Peyer's patch (tissue), 4 donors: ENCODE measurements around the gene HDAC9. TPM values are rescaled to one million over a fixed set of nuclear protein-coding genes. Genes with fewer than 3 reads are reported as not detected.

ENCODE experiments used
- DNase-seq, 3 donors: peaks; one replicate each; pipeline ENCODE4 v3.0.0-alpha.2; 2017 to 2019
- H3K27ac ChIP-seq, 4 donors: fragments of 200-600 bp; sonication (generic); one replicate each; pipeline ENCODE4 v1.5.1; 2016 to 2019
- H3K27me3 ChIP-seq, 2 donors: fragments of 200-600 bp; sonication (generic); one replicate each; pipeline ENCODE4 v1.5.1; 2019
- H3K36me3 ChIP-seq, 3 donors: fragments of 200-600 bp; sonication (generic); one replicate each; pipeline ENCODE4 v1.5.1; 2016 to 2019
- H3K4me1 ChIP-seq, 4 donors: fragments of 200-600 bp; sonication (generic); one replicate each; pipeline ENCODE4 v1.5.1; 2016 to 2019
- H3K4me3 ChIP-seq, 4 donors: fragments of 200-600 bp; sonication (generic); 1 replicate in 3 of 4; 2 replicates in 1 of 4; pipeline ENCODE4 v1.5.1; 2016 to 2019; ENCODE audit warnings: mild to moderate bottlenecking in 1 of 4
- H3K9me3 ChIP-seq, 4 donors: fragments of 200-600 bp; sonication (generic); one replicate each; pipeline ENCODE4 v1.5.1; 2016 to 2019; ENCODE audit warnings: mild to moderate bottlenecking in 1 of 4
- CTCF ChIP-seq, 6 experiments: fragments of 450-650 bp in 4 of 6; fragments of 200-600 bp in 2 of 6; sonication (generic) in 1 of 6; IDR thresholded peaks; one replicate each; pipeline ENCODE4 v1.5.1; 2017 to 2019; ENCODE audit warnings: antibody characterized with exemption in 6 of 6, mild to moderate bottlenecking in 3 of 6, moderate library complexity in 1 of 6
- POLR2A ChIP-seq, 2 donors: fragments of 450-650 bp; IDR thresholded peaks; one replicate each; pipeline ENCODE4 v1.5.1; 2017; ENCODE audit warnings: antibody characterized with exemption in 2 of 2, mild to moderate bottlenecking in 2 of 2, moderate library complexity in 2 of 2
- total RNA-seq, 4 donors: library from RNA; depleted of rRNA; stranded (reverse); fragments of >200 nt; gene quantifications; one replicate each; pipeline ENCODE4 v1.1.0, GENCODE V29; 2016

Gene HDAC9
- total RNA-seq, 4 donors from 2014 or later: 0.88 to 75.9 (median 4.4) TPM

GRCh38 chr7:18890885-18891621, 395.5 kb downstream of the HDAC9 start:
- Histone ChIP-seq H3K4me1 (no peaks in the 10 kb centered on the region), H3K27me3 (no peaks in the 10 kb centered on the region), H3K9me3 (no peaks in the 10 kb centered on the region), H3K36me3 (no peaks in the 10 kb centered on the region), H3K27ac (no peak overlapping the region), H3K4me3 (no peak overlapping the region)
- TF ChIP-seq CTCF (IDR thresholded peaks at IDR 0.05): no peak
- no peak for TF ChIP-seq POLR2A (IDR thresholded peaks at IDR 0.05)
- no peak for DNase-seq

- no peaks in the 10 kb centered on the region for H3K9me3 ChIP-seq
- TF ChIP-seq POLR2A (IDR thresholded peaks at IDR 0.05): no peak
- no peak for TF ChIP-seq CTCF (IDR thresholded peaks at IDR 0.05)
- no peak for DNase-seq
- H3K4me1 ChIP-seq: no peaks in the 10 kb centered on the region
- H3K4me3 ChIP-seq: no peak overlapping the region
- H3K27me3 ChIP-seq: no peaks in the 10 kb centered on the region
- no peak overlapping the region for H3K27ac ChIP-seq
- H3K36me3 ChIP-seq: no peaks in the 10 kb centered on the region
Measured at GRCh38 chr7:18893156-18893555, 397.6 kb downstream of the HDAC9 start.

- TF ChIP-seq CTCF (IDR thresholded peaks at IDR 0.05) (no peak), POLR2A (IDR thresholded peaks at IDR 0.05) (no peak)
- Histone ChIP-seq H3K4me3 (no peak overlapping the region), H3K27ac (no peak overlapping the region), H3K9me3 (no peaks in the 10 kb centered on the region), H3K36me3 (no peaks in the 10 kb centered on the region), H3K27me3 (no peaks in the 10 kb centered on the region), H3K4me1 (no peaks in the 10 kb centered on the region)
- no peak for DNase-seq
Measured at GRCh38 chr7:18894155-18894554, 398.6 kb downstream of the HDAC9 start.

- no peak overlapping the region for H3K27ac ChIP-seq
- no peaks in the 10 kb centered on the region for H3K27me3 ChIP-seq
- TF ChIP-seq POLR2A (IDR thresholded peaks at IDR 0.05) (no peak), CTCF (IDR thresholded peaks at IDR 0.05) (no peak)
- H3K4me1 ChIP-seq: no peaks in the 10 kb centered on the region
- no peaks in the 10 kb centered on the region for H3K9me3 ChIP-seq
- H3K36me3 ChIP-seq: no peaks in the 10 kb centered on the region
- DNase-seq: no peak
- no peak overlapping the region for H3K4me3 ChIP-seq
Measured at GRCh38 chr7:18895456-18895855, 399.9 kb downstream of the HDAC9 start.

- DNase-seq: no peak
- no peaks in the 10 kb centered on the region for H3K36me3 ChIP-seq
- H3K27me3 ChIP-seq: no peaks in the 10 kb centered on the region
- no peaks in the 10 kb centered on the region for H3K9me3 ChIP-seq
- no peaks in the 10 kb centered on the region for H3K4me1 ChIP-seq
- no peak overlapping the region for H3K4me3 ChIP-seq
- H3K27ac ChIP-seq: no peak overlapping the region
- TF ChIP-seq CTCF (IDR thresholded peaks at IDR 0.05): no peak
- TF ChIP-seq POLR2A (IDR thresholded peaks at IDR 0.05): no peak
Measured at GRCh38 chr7:18896343-18896975, 400.9 kb downstream of the HDAC9 start.
